HK-2 (cell line): ENCODE measurements around the gene NKX2-8.
A peak's percentile ranks its signal among the peaks of the same experiment; 100 is the strongest.

Source experiments
- DNase-seq: peaks from one replicate; pipeline ENCODE4 v3.0.0-alpha.2; 2018; ENCODE audit not compliant: unreplicated experiment

The NKX2-8 gene

DNA sequence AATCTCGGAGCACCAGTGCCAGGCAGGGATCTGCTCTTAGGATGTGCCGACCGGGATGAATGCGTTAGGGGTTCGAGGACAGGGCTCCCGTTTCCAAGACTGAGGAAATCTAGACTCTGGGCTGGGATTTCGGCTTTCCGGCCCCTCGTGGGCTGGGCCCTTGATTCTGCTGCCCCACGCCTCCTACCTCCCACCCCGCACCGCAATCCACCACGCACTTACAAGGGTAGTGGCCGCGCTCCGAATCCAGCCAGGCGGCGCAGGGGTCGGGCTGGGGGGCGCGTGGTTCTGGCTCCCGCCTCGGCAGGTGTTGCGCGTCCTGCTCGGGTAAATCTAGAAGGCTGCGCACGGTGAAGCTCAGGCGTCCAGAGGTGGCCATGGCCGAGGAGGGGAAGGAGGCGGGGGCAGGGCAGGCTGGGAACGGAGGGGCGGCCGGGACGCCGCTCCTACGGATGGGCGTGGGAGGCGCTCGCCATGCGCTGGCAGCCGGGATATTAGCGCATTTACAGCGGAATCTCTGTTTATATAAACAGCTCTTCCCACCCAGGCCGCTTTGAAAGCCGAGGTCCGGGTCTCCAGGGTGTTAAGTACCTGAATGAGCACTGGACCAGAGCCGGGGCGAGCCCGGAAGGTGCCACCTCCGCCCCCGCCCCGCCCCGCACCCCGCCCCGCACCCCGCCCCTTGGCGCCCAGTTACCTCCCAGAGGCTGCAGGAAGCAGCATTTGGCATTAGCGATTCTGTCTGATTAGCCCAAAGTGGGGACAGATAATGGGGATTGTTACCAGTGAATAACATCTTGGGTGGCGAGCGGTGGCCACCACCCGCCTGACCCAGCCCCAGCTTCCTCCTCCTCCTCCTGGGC, at the start of gene NKX2-8:
TSS of gene NKX2-8 (minus strand) at position 604 of the 863 bp plus-strand sequence. CDS start at position 379, 225 bp downstream.
- no peak for DNase-seq

DNA sequence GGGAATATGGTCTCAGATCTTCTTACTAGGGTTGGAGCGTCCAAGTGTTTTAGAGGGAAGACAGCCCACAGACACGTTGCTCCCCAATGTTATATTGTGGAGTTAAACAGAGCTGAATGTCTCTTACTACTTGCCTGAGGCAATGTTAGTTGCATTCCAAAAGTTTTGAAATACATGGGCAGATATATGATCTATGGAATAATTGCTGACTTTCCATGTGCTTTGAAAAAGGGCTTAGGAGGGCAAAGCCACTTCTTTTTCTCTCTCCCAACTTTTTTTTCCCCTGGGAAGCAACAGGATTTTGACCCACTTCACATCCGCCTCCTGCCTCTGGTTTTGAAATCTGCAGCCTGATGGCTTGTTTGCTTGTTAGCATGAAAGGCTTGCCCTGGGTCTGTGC, 45.6 kb upstream of the NKX2-8 start:
- no peak for DNase-seq

DNA sequence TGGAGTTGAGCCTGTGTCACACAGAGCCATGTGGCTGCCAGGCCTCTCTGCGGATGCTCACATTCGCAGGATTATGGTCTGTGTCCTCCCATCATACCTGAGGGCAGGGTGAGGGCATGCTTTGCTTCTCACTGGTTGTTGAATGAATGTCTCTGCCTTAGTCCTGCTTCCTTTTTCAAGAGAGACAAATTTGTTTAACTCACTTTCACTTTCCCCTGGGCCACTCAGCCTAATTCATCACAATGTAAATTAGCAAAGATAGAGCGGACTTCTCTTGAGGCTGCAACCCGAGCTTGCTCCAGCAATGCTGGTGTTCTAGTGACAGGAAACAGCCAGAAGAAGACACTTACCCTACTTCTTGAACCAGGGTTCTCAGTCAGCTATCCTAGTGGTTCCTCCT, 43.7 kb upstream of the NKX2-8 start:
- no peak for DNase-seq

DNA sequence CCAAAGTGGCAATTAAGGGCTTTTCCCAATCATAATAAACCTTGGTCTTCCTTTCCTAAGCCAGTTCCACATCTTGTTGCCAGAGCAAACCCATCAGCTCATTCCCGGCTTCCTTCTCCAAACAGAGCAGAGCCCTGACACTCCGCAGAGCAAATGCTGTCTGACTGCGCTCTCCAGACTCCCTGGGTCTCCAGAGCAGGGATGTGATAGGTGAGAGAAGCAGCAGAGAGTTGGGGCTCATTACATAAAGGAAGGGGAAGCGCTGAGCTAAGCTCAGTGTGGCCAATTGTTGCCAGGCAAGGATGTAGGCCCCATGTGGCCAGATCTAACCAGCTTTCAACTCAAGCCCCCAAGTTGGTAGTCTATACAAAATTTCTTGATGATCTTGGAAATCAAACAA, 43.0 kb upstream of the NKX2-8 start:
- DNase-seq: no peak

DNA sequence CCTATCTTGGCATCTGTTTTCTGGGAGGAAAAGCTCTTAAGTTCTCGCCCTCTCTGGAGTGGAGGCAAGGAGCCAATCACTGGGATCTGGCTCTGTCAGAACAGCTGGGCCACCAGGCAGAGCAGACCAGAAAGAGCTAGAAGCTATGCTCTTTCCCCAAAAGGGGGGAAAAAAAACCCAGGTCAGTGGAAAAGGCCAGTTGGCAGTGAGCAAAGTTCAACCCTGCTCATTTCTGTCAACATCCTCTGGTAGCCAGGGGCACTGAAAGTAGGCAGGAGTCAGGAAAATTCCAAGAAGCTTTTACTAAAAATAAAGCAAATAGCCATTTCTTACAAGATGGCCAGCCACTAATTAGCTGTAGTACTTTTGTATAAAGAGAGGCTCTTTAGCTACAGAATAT, 42.6 kb upstream of the NKX2-8 start:
- DNase-seq: no peak

DNA sequence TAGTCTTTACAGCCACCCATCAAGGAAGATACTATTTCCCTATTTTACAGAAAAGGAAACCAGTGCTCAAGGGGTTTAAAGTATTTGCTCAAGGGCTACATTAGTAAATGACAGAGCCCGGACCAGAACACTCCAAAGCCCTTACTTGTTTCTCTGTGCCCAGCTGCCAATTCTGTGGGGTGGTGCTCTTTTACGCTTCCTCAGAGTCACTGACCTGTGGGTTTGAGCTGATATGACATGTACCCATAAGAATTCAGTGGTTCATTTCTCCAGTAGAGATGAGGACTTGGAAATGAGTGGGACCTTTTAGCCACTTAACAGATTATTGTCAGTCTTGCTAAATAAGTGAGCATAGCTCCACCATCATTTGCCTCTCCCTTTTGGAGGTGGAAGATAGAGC, 37.4 kb upstream of the NKX2-8 start:
- no peak for DNase-seq

GRCh38 chr14:36619131-36619530, 36.7 kb upstream of the NKX2-8 start:
- DNase-seq: no peak

DNA sequence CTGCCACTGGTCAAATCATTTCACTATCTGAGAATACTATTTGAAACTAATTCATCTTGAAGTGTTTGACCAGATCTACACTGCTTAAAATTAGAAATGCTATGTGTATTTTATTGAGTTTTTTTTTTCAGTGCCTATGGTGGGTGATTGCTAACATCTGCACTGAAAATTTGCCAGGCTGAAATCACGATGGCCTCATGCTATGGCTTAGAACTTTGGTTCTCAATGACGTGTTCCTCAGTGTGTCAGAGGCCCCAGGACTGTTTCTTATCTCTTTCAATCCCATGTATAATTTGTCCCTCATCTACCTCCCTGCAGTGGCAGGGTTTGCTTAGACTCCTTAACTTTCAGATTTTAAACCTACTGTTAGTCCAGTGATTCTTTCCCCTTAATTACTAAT, 36.2 kb upstream of the NKX2-8 start:
- DNase-seq: no peak

DNA sequence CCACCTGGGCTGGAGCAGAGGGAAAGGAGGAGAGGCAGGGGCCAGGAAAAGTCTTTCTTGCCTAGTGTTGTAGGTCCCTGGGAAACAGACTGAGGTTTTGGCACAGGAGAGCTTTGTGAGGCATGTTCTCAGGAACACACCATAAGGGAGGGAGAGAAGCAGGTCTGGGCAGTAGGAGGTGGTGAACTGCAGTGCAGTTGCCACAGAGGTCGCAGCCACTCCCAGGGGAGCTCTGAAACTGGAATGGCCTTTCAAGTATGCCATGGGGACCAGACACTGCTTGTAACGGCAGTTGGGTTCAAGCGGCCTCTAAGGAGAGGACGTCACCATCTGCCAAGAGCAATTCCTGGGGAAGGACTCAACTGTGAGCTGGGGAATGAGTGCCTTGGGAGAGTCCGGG, 35.4 kb upstream of the NKX2-8 start:
- no peak for DNase-seq

DNA sequence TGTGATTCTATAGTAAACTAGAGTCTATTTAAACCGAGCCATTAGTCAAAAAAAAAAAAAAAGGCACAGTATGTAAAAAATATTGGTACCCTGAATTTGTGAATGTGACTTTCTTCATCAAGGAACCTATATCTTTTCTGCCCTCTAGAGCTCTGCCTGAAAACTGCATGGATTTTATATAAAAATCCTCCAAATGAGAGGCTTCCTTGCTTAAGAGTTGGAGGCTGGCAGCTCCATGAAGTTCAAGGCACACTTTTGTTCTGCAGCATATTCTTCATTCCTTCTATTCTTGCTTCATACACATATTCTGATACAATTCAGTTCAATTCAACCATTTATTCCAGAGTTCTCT, 23.1 kb upstream of the NKX2-8 start:
- no peak for DNase-seq

DNA sequence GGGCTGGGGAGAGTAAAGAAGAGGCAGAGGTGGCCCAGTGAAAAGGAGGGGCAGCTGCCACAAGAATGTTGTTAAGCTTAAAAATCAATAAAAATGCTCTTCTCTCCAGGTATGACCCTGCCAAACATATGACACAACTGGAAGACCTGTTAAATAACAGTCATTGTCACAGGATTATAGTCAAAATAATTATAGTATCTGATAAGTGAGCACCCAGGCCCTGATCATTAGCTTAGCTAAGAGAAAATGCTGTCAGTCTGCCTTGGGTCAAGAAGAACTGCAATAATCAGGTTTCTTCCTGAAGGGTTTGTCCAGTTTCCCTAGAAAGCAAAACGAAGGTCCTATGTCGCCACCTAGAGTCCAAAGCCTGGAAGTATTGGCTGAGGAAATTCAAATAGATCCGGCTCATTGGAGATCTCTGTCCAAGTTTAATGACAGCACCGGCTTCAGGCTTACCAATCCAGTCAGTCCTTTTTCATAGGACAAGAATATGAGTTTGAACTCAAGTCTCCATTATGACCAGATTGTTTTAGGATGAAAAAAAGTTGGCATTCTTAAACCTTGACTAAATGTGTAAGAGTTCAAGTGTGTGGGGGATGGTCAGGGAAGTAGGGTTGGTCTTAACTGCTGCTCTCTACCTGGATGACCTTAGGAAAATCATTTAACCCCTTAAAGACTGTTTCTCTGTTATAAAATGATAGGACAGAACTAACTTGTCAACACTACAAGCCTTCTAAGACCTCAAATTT, 22.5 kb upstream of the NKX2-8 start:
- DNase-seq: peak; percentile 34

- no peak for DNase-seq
Observed at GRCh38 chr14:36600431-36600830, 18.0 kb upstream of the NKX2-8 start.

DNA sequence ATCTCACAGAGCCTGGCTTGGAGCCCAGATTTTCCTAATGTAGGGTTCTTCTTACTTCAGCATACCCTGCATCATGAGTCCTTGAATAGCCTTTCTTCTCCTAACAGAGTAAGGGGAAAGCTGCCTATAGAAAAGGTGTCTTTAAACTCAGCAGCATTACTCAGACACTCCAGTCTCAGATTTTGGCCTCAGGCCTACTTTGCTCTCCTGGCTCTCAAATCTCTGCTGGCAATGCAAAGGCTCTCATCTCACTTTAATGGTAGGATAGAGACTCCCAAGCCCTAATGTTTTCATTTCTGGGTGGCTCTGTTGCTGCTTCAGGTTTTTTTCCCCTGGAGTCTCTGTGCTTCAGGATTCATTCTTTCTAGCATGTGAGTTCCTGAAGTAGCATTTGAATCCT, 9.1 kb upstream of the NKX2-8 start:
- DNase-seq: no peak

- no peak for DNase-seq
Observed at GRCh38 chr14:36588788-36589187, 6.4 kb upstream of the NKX2-8 start.

- no peak for DNase-seq
Observed at GRCh38 chr14:36588119-36588518, 5.7 kb upstream of the NKX2-8 start.

- no peak for DNase-seq
Observed at GRCh38 chr14:36585100-36585499, 2.7 kb upstream of the NKX2-8 start.

- no peak for DNase-seq
Observed at GRCh38 chr14:36583893-36584811, 1.7 kb upstream of the NKX2-8 start.

- no peak for DNase-seq
Observed at GRCh38 chr14:36583242-36583892, 953 bp upstream of the NKX2-8 start.

DNA sequence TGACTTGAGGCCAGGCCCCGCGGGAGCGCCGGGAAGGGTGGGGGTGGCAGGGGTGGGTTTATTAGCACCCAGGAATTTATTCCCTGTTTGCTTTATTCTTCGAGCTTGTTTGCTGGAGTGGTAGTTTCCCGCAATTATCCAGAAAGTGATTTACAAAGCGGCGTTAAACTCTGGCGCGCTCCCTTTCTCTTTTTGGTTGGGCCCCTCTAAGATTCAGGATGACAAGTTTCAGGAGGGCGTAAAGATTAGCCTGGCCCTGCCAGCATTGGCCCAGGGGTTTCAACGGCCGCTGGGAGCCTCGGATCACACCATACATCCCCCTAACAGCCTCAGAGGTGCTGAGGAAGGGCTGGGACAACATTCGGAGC, 444 bp upstream of the NKX2-8 start:
- no peak for DNase-seq

- DNase-seq: peak; percentile 26
Observed at GRCh38 chr14:36580856-36581831, 1.3 kb downstream of the NKX2-8 start.
